CD14-positive monocyte (primary cell): ENCODE data around the gene OPA1. TPM values are rescaled to one million over a fixed set of nuclear protein-coding genes. Genes with fewer than 3 reads are reported as not detected.

ENCODE experiments used
- DNase-seq, 3 donors: peaks; one replicate each; pipeline ENCODE4 v3.0.0-alpha.2; 2011 to 2022
- H2AFZ ChIP-seq: 2 replicates; pipeline ENCODE4 v1.6.0; 2012; ENCODE audit warnings: mild to moderate bottlenecking, low read depth, low read length, inconsistent platforms; ENCODE audit not compliant: insufficient read depth, poor library complexity, severe bottlenecking
- H3K27ac ChIP-seq, 2 donors: 1 replicate in 1 of 2; 2 replicates in 1 of 2; pipeline ENCODE4 v1.5.1; 2012 to 2013; ENCODE audit warnings: low read length in 2 of 2, control low read depth in 1 of 2, inconsistent platforms in 1 of 2, low read depth in 1 of 2, mild to moderate bottlenecking in 1 of 2
- H3K27me3 ChIP-seq, 2 donors: one replicate each; pipeline versions ENCODE4 v1.6.0 to v1.6.1; 2011 to 2013; ENCODE audit warnings: low read length in 2 of 2; ENCODE audit not compliant: control insufficient read depth in 2 of 2, insufficient read depth in 2 of 2
- H3K36me3 ChIP-seq, 2 donors: replicated peaks in 1 of 2; 1 replicate in 1 of 2; 2 replicates in 1 of 2; pipeline versions ENCODE4 v1.5.1 to v1.6.1; 2012 to 2013; ENCODE audit warnings: low read length in 2 of 2, control low read depth in 1 of 2, inconsistent platforms in 1 of 2, mild to moderate bottlenecking in 1 of 2; ENCODE audit not compliant: insufficient read depth in 2 of 2, control insufficient read depth in 1 of 2
- H3K4me1 ChIP-seq, 2 donors: 1 replicate in 1 of 2; 2 replicates in 1 of 2; pipeline versions ENCODE4 v1.5.1 to v1.6.1; 2012 to 2013; ENCODE audit warnings: low read length in 2 of 2, control low read depth in 1 of 2, inconsistent platforms in 1 of 2, mild to moderate bottlenecking in 1 of 2, moderate library complexity in 1 of 2; ENCODE audit not compliant: insufficient read depth in 2 of 2, control insufficient read depth in 1 of 2
- H3K4me2 ChIP-seq: replicated peaks from 2 replicates; pipeline ENCODE3; 2012; ENCODE audit warnings: low read length, moderate library complexity, mild to moderate bottlenecking; ENCODE audit not compliant: poor library complexity, severe bottlenecking; ENCODE audit errors: extremely low read depth
- H3K4me3 ChIP-seq, 3 experiments: fragments of 200-600 bp in 1 of 3; sonication (generic) in 1 of 3; replicated peaks in 1 of 3; 1 replicate in 2 of 3; 2 replicates in 1 of 3; pipeline ENCODE4 v1.5.1; 2011 to 2013; ENCODE audit warnings: low read length in 3 of 3, mild to moderate bottlenecking in 3 of 3, control low read depth in 2 of 3, low read depth in 2 of 3, inconsistent platforms in 1 of 3, moderate library complexity in 1 of 3
- H3K79me2 ChIP-seq: 2 replicates; pipeline ENCODE4 v1.6.0; 2012; ENCODE audit warnings: mild to moderate bottlenecking, control low read depth, inconsistent platforms, low read length, moderate library complexity; ENCODE audit not compliant: insufficient read depth
- H3K9ac ChIP-seq: 2 replicates; pipeline ENCODE4 v1.6.0; 2017; ENCODE audit warnings: low read length, mild to moderate bottlenecking; ENCODE audit not compliant: insufficient read depth, poor library complexity, severe bottlenecking
- H3K9me3 ChIP-seq, 2 donors: replicated peaks in 1 of 2; 1 replicate in 1 of 2; 2 replicates in 1 of 2; pipeline versions ENCODE4 v1.5.1 to v1.6.1; 2012 to 2013; ENCODE audit warnings: low read length in 2 of 2, control low read depth in 1 of 2; ENCODE audit not compliant: control insufficient read depth in 1 of 2, insufficient read depth in 1 of 2
- H4K20me1 ChIP-seq: 2 replicates; pipeline ENCODE4 v1.6.0; 2012; ENCODE audit warnings: mild to moderate bottlenecking, low read length, control low read depth, moderate library complexity; ENCODE audit not compliant: insufficient read depth
- H3K27ac Mint-ChIP-seq, 7 donors: one replicate each; pipeline ENCODE4 v1.8.0; 2020; ENCODE audit warnings: mild to moderate bottlenecking in 7 of 7, mixed read lengths in 7 of 7, moderate library complexity in 6 of 7, inconsistent platforms in 2 of 7
- H3K27me3 Mint-ChIP-seq, 3 donors: one replicate each; pipeline ENCODE4 v1.8.0; 2021 to 2022; ENCODE audit warnings: low read depth in 3 of 3, mild to moderate bottlenecking in 3 of 3, mixed read lengths in 3 of 3, moderate library complexity in 3 of 3, inconsistent platforms in 1 of 3
- H3K36me3 Mint-ChIP-seq, 2 donors: one replicate each; pipeline ENCODE4 v1.8.0; 2020; ENCODE audit warnings: mixed read lengths in 2 of 2, inconsistent platforms in 1 of 2, mild to moderate bottlenecking in 1 of 2
- H3K4me1 Mint-ChIP-seq: one replicate; pipeline ENCODE4 v1.8.0; 2020; ENCODE audit warnings: mild to moderate bottlenecking, mixed read lengths
- H3K4me3 Mint-ChIP-seq, 2 donors: one replicate each; pipeline ENCODE4 v1.8.0; 2020; ENCODE audit warnings: mild to moderate bottlenecking in 2 of 2, mixed read lengths in 2 of 2, moderate library complexity in 1 of 2
- H3K9me3 Mint-ChIP-seq, 7 donors: one replicate each; pipeline ENCODE4 v1.8.0; 2020 to 2022; ENCODE audit warnings: mixed read lengths in 7 of 7, mild to moderate bottlenecking in 6 of 7, moderate library complexity in 6 of 7, inconsistent platforms in 2 of 7
- CTCF ChIP-seq: fragments of 200-600 bp; IDR thresholded peaks from one replicate; pipeline ENCODE4 v1.8.0; 2022; ENCODE audit warnings: antibody characterized with exemption, mild to moderate bottlenecking
- WGBS: methylation state at CpG from one replicate; pipeline ENCODE4 v1.1.5; 2013; ENCODE audit warnings: missing lambda C conversion rate; ENCODE audit not compliant: insufficient coverage; 5-methylcytosine and 5-hydroxymethylcytosine counted together
- intact Hi-C, 2 donors: fragments of 100-400 bp; cut with micrococcal nuclease; formaldehyde crosslinking; loops; one replicate each; pipeline versions ENCODE4 v1.15.0 to v1.15.1; 2023
- polyA plus RNA-seq, 3 donors: library from polyadenylated mRNA; depleted of rRNA in 1 of 3; unstranded in 2 of 3; stranded (reverse) in 1 of 3; fragments of 300-500 nt in 2 of 3; fragments of >200 nt in 1 of 3; fragmentation: Illumina TruSeq in 2 of 3; gene quantifications; 1 replicate in 2 of 3; 2 replicates in 1 of 3; pipeline ENCODE4 v1.2.3, GENCODE V29; 2012 to 2021

OPA1 gene
- polyA plus RNA-seq, 3 donors: 15.4 to 26.5 (median 18.1) TPM

DNA sequence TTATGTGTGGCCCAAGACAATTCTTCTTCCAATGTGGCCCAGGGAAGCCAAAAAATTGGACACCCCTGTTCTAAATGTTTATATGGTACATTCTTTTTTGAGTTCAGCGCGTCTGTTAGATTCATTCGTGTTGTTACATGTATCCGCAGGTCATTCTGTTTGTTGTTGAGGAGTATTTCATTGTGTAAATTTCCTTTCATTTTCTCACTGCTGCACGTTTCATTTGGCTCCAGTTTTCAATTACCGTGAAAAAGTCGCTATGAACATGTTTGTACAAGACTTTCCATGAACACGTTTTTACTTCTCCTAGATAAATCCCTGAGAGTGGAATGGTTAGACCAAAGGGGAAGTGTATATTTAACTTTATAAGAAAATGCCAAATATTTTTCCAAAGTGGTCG is 7.5 kb upstream of the OPA1 start:
- Histone ChIP-seq H3K9ac (no peak overlapping the region), H3K4me3 (no peak overlapping the region), H3K4me2 (no peak overlapping the region), H3K9me3 (no peaks in the 10 kb centered on the region), H3K27ac (no peak overlapping the region), H3K79me2 (no peaks in the 10 kb centered on the region), H4K20me1 (no peaks in the 10 kb centered on the region), H3K4me1 (peaks cover 6 to 17% of the 10 kb centered on the region in 2 donors), H3K27me3 (no peaks in the 10 kb centered on the region), H2AFZ (no peak overlapping the region), H3K36me3 (no peaks in the 10 kb centered on the region)
- Mint-ChIP-seq H3K36me3 (no peaks in the 10 kb centered on the region), H3K4me1 (peaks cover 15% of the 10 kb centered on the region), H3K27me3 (peaks cover 0 to 4% (median 2%) of the 10 kb centered on the region in 3 donors), H3K27ac (no peak overlapping the region), H3K4me3 (no peak overlapping the region), H3K9me3 (no peaks in the 10 kb centered on the region)
- TF ChIP-seq CTCF: no peak
- DNase-seq: no peak
- intact Hi-C loops: no loop called here
- no CpG with 5 or more reads among the region's 9 CpGs for WGBS

DNA sequence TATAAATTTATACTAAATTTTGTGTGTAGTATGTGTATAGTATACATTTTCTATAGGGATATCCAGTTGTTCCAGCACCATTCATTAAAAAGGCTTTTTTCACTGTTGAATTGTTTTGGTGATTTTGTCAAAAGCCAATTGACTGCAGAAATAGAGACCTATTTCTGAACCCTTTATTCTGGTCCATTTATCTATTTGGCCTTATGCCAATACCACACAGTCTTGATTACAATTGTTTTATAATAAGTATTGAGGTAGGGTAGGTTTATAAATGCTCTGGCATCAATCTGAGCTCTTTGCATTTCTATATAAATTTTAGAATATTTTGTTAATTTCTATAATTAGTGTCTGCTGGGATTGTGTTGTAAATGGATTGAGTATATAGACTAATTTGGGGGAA is 6.5 kb upstream of the OPA1 start:
- no peak overlapping the region for H3K4me2 ChIP-seq
- no peak for DNase-seq
- no peak overlapping the region for H3K4me3 ChIP-seq
- no peak for TF ChIP-seq CTCF
- no peaks in the 10 kb centered on the region for H3K79me2 ChIP-seq
- peaks cover 0 to 4% (median 2%) of the 10 kb centered on the region in 3 donors for H3K27me3 Mint-ChIP-seq
- no peaks in the 10 kb centered on the region for H3K36me3 ChIP-seq
- H4K20me1 ChIP-seq: no peaks in the 10 kb centered on the region
- no peak overlapping the region for H3K4me3 Mint-ChIP-seq
- H3K27me3 ChIP-seq: no peaks in the 10 kb centered on the region
- H3K27ac Mint-ChIP-seq: no peak overlapping the region
- no peaks in the 10 kb centered on the region for H3K36me3 Mint-ChIP-seq
- H3K9ac ChIP-seq: no peak overlapping the region
- intact Hi-C loops: no loop called here
- H3K9me3 Mint-ChIP-seq: no peaks in the 10 kb centered on the region
- H3K9me3 ChIP-seq: no peaks in the 10 kb centered on the region
- peaks cover 6 to 18% of the 10 kb centered on the region in 2 donors for H3K4me1 ChIP-seq
- H3K4me1 Mint-ChIP-seq: peaks cover 15% of the 10 kb centered on the region
- no peak overlapping the region for H2AFZ ChIP-seq
- no peak overlapping the region for H3K27ac ChIP-seq
